OCI-LY1 (cell line): ENCODE results near the gene HPCAL1.

Source experiments
- H2AFZ ChIP-seq: fragments of 200-600 bp; sonication (generic), shearing (Covaris generic); 2 replicates; pipeline ENCODE4 v1.6.0; 2014; ENCODE audit warnings: antibody characterized with exemption, mild to moderate bottlenecking, low read length
- H3F3A ChIP-seq: fragments of 200-600 bp; sonication (generic), shearing (Covaris generic); 2 replicates; pipeline ENCODE4 v1.6.0; 2014; ENCODE audit warnings: mild to moderate bottlenecking, antibody characterized with exemption, low read length, moderate library complexity; ENCODE audit not compliant: insufficient read depth
- H3K27ac ChIP-seq: fragments of 200-600 bp; sonication (generic); 2 replicates; pipeline ENCODE4 v1.5.1; 2014; ENCODE audit warnings: low read length, mixed run types, mild to moderate bottlenecking, low read depth; ENCODE audit not compliant: poor library complexity, severe bottlenecking
- H3K27me3 ChIP-seq: fragments of 200-600 bp; sonication (generic); 2 replicates; pipeline ENCODE4 v1.6.0; 2014; ENCODE audit warnings: antibody characterized with exemption, mild to moderate bottlenecking, low read length, moderate library complexity; ENCODE audit not compliant: insufficient read depth
- H3K36me3 ChIP-seq: fragments of 200-600 bp; sonication (generic); 2 replicates; pipeline ENCODE4 v1.6.1; 2014; ENCODE audit warnings: mild to moderate bottlenecking, antibody characterized with exemption, low read length, moderate library complexity, mixed read lengths; ENCODE audit not compliant: insufficient read depth
- H3K4me1 ChIP-seq: fragments of 200-600 bp; sonication (generic); 2 replicates; pipeline ENCODE4 v1.5.1; 2014; ENCODE audit warnings: mild to moderate bottlenecking, low read length, moderate library complexity; ENCODE audit not compliant: insufficient read depth, severe bottlenecking
- H3K4me2 ChIP-seq: fragments of 200-600 bp; sonication (generic), shearing (Covaris generic); 2 replicates; pipeline ENCODE4 v1.6.1; 2014; ENCODE audit warnings: low read length
- H3K4me3 ChIP-seq: fragments of 200-600 bp; sonication (generic); 2 replicates; pipeline ENCODE4 v1.5.1; 2014; ENCODE audit warnings: low read length, low read depth, mild to moderate bottlenecking, mixed read lengths; ENCODE audit not compliant: poor library complexity, severe bottlenecking
- H3K79me2 ChIP-seq: fragments of 200-600 bp; shearing (Covaris generic); 2 replicates; pipeline ENCODE4 v1.6.1; 2016; ENCODE audit warnings: mixed run types, low read length, mixed read lengths; ENCODE audit not compliant: insufficient read depth
- H3K9ac ChIP-seq: fragments of 200-600 bp; sonication (generic), shearing (Covaris generic); 2 replicates; pipeline ENCODE4 v1.6.1; 2014; ENCODE audit warnings: mild to moderate bottlenecking, low read length, mixed read lengths
- H3K9me2 ChIP-seq: fragments of 200-600 bp; sonication (generic), shearing (Covaris generic); 2 replicates; pipeline ENCODE4 v1.6.1; 2014; ENCODE audit warnings: low read depth, mild to moderate bottlenecking, low read length, mixed read lengths
- H3K9me3 ChIP-seq: fragments of 200-600 bp; shearing (Covaris generic); 2 replicates; pipeline ENCODE4 v1.6.1; 2014; ENCODE audit warnings: low read length, mixed read lengths
- H4K20me1 ChIP-seq: fragments of 200-600 bp; sonication (generic), shearing (Covaris generic); 2 replicates; pipeline ENCODE4 v1.6.0; 2016; ENCODE audit warnings: mild to moderate bottlenecking, low read length; ENCODE audit not compliant: insufficient read depth
- CTCF ChIP-seq: fragments of 200-600 bp; sonication (generic), shearing (Covaris generic); IDR thresholded peaks from 2 replicates; pipeline ENCODE4 v1.5.1; 2017; ENCODE audit warnings: mild to moderate bottlenecking, antibody characterized with exemption, low read length, moderate library complexity, mixed read lengths
- EZH2 ChIP-seq: fragments of 200-600 bp; sonication (generic), shearing (Covaris generic); IDR thresholded peaks from 2 replicates; pipeline ENCODE4 v1.8.0; 2017; ENCODE audit warnings: borderline replicate concordance, mixed run types, mild to moderate bottlenecking, antibody characterized with exemption, low read length, moderate library complexity, mixed read lengths

The HPCAL1 gene

GRCh38 chr2:10354399-10354798 lies 51.7 kb downstream of the HPCAL1 start:
- TF ChIP-seq CTCF (no peak), EZH2 (no peak)
- Histone ChIP-seq H2AFZ (no peak overlapping the region), H3K27ac (no peak overlapping the region), H3K9me3 (no peaks in the 10 kb centered on the region), H3K4me3 (no peak overlapping the region), H3K27me3 (peaks cover 9% of the 10 kb centered on the region; the same call in 1 of the 2 replicates), H3K9me2 (no peaks in the 10 kb centered on the region), H3K4me2 (no peak overlapping the region), H3F3A (no peaks in the 10 kb centered on the region), H3K9ac (no peak overlapping the region), H3K36me3 (no peaks in the 10 kb centered on the region), H4K20me1 (no peaks in the 10 kb centered on the region), H3K4me1 (no peaks in the 10 kb centered on the region), H3K79me2 (no peaks in the 10 kb centered on the region)

- TF ChIP-seq CTCF (no peak), EZH2 (no peak)
- no peaks in the 10 kb centered on the region for H3F3A ChIP-seq
- H3K27me3 ChIP-seq = peaks cover 9% of the 10 kb centered on the region; the same call in 1 of the 2 replicates
- H3K79me2 ChIP-seq = no peaks in the 10 kb centered on the region
- H3K9me3 ChIP-seq = no peaks in the 10 kb centered on the region
- H3K9ac ChIP-seq = no peak overlapping the region
- H3K27ac ChIP-seq = no peak overlapping the region
- H2AFZ ChIP-seq = no peak overlapping the region
- no peaks in the 10 kb centered on the region for H3K4me1 ChIP-seq
- H3K9me2 ChIP-seq = no peaks in the 10 kb centered on the region
- no peak overlapping the region for H3K4me2 ChIP-seq
- H3K36me3 ChIP-seq = no peaks in the 10 kb centered on the region
- H4K20me1 ChIP-seq = no peaks in the 10 kb centered on the region
- H3K4me3 ChIP-seq = no peak overlapping the region
Measured at GRCh38 chr2:10355471-10356438, 53.1 kb downstream of the HPCAL1 start.

GRCh38 chr2:10356439-10356811 lies 53.7 kb downstream of the HPCAL1 start:
- H3K9me3 ChIP-seq = no peaks in the 10 kb centered on the region
- H3K27ac ChIP-seq = no peak overlapping the region
- no peaks in the 10 kb centered on the region for H3F3A ChIP-seq
- no peak overlapping the region for H2AFZ ChIP-seq
- no peaks in the 10 kb centered on the region for H4K20me1 ChIP-seq
- no peak overlapping the region for H3K4me2 ChIP-seq
- peaks cover 9% of the 10 kb centered on the region; the same call in 1 of the 2 replicates for H3K27me3 ChIP-seq
- H3K79me2 ChIP-seq = no peaks in the 10 kb centered on the region
- no peak overlapping the region for H3K4me3 ChIP-seq
- no peaks in the 10 kb centered on the region for H3K4me1 ChIP-seq
- no peaks in the 10 kb centered on the region for H3K9me2 ChIP-seq
- no peak overlapping the region for H3K9ac ChIP-seq
- TF ChIP-seq CTCF (no peak), EZH2 (no peak)
- no peaks in the 10 kb centered on the region for H3K36me3 ChIP-seq
